Measurements from ENCODE around the gene EHBP1.

The EHBP1 gene

DNA sequence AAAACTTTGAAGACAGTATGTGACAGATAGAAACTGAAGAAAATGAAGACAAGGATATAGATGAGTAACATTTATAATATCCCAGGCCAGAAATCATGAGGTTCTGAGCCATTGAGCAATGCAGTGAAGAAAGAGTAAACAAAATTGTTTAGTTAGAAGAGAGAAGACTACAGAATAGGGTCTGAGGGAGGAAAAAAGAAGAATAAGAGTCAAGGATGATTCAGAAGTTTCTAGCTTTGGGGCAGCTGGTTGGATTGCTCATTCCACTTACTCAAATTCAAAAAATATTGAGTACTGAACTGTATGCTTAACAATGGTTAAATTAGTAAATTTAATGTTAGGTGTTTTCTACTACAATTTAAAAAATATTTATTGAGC, 190.1 kb downstream of the EHBP1 start:
- no peak for DNase-seq

DNA sequence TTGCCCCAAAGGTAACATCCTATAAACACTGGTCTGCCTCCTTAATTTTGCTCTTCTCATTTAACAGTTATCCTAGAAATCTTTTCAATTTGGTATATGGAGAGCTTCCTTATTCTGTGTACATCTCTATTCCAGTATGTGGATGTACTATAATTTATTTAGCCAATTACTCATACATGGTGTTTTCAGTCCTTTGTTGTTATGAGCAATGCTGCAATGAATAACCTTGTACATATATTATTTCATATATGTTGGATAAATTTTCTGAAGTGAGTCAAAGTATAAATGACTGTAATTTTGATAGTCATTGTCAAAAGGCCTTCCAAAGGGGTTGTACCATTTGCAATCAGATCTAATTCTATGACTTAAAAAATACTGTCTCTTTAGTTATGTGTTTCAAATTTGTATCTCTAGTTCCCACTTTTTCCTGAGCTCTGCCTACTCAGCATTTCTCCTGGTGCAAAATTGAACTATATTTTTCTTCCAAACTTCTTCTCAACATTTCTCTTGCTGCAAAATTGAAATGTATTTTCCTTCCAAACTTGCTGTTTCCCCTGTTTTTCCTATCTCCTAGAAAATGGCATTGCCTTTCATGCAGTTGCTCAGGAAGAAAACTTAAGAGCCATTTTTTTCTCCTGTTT, 191.8 kb downstream of the EHBP1 start:
- no peak for DNase-seq

DNA sequence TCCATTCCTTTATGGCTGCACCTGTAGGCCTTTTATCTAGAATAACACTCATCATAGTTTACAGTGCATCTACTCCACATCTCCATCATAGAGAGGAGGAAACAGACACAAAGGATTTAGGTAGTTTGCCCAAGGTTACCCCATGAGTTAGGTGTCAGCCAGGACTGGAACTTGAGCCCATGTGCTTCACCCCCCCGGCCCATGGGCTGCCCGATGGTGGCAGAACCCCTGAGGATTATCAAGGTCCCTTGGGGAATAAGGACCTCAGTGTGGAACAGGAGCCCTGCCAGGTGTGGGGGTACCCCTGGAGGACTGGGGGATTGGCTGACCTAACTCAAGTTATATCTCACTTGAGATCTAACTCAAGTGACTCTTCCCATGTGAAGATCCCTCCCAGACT, 198.8 kb downstream of the EHBP1 start:
- DNase-seq = no peak

DNA sequence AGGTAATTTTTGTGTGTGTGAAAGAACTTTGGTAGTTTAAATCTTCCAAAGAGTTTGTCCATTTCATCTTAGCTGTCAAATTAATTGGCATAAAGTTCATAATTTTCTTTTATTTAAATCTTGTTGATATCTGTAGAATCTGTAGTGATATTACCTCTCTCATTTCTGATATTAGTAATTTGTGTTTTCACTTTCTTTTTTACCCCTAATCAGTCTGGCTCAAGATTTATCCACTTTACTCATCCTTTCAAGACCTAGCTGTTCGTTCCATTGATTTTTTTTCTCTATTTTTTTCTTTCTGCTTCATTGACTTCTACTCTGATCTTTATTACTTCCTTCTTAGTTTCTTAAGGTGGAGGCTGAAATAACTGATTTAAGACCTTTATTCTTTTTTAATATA, 202.6 kb downstream of the EHBP1 start:
- DNase-seq = no peak

DNA sequence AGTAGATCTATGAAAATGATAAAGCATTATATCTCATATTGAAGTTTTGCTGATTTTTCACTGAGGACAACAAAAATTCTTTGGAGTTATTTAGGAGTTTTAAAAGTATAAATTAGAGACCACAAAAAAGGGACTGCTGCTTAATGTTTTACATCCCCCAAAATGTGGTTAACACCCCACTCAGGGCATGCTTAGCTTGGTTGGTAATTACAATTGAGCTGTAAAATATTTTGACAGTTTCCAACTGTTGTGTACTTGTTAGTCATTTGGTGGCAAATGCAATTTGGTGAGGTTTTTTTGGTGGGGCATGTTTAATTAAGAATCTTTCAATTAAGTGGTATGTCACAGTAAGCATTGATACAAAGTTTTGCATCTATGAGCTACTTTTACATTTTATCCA, 207.8 kb downstream of the EHBP1 start:
- DNase-seq = no peak

DNA sequence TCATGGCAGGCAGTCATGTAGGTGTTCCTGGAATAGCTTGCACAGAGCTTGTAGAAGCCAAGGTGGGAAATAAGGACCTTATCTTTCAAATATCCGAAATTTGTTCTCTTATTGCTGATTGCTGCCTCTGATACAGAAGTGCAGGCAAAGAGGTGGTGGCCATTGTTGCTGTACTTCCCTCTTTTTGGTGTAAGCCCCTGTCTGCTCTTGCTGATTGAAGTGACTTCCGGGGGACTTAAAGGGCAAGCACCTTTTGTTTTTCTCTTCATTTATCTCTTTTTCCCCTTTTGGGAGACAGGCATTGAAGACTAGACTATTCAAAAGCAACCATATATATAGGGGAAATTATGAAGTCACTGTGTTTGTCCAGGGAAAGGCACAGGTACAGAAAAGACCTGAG, 213.5 kb downstream of the EHBP1 start:
- DNase-seq = no peak

DNA sequence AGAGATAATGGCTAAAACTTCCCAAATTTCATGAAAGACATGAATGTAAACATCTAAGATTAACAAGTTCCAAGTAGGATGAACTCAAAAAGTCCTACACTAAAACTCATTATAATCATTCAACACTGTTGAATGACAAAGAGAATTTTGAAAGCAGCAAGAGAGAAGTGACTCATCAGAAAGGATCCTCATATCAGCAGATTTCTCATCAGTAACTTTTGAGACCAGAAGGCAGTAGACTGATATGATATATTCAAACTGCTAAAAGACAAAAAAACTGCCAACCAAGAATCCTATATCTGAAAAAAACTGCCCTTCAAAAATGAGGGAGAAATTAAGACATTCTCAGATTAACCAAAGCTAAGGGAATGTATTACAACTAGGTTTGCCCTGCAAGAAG, 214.6 kb downstream of the EHBP1 start:
- DNase-seq = no peak

DNA sequence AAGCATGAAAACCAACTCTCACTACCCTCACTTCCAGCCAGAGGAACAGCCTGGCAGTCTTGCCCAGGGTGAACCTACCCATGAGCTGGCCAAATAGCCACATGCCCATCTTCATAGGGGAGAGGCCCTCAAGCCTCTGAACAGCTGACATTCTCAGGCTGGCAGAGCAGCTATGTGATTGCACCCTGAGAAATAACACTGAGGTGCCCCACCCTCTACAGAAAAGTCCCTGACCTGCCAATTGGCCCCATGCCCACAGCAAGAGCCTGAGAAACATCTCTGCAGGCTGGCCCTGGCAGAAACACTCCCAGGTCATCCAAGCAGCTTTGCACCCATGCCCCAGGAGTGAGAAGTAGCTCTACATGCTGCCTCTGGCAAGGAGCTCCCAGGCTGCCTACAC, 217.7 kb downstream of the EHBP1 start:
- DNase-seq = no peak

DNA sequence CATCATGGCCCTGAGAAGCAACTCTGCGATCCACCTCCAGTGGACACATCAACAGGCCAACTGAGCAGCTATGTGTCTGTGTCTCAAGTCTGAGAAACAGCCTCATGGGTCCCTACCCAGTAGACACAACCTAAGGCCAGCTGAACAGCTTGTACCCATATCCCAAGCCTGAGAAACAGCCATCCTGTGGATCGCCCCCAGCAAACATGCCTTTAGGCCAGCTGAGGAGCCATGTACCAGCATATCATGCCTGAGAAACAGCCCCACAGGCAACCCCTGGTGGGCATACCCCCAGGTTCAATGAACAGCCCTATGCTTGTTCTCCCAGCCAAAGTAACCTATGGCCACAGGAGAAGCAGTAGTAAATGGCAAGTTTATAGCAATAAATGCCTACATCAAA, 218.4 kb downstream of the EHBP1 start:
- DNase-seq = no peak

DNA sequence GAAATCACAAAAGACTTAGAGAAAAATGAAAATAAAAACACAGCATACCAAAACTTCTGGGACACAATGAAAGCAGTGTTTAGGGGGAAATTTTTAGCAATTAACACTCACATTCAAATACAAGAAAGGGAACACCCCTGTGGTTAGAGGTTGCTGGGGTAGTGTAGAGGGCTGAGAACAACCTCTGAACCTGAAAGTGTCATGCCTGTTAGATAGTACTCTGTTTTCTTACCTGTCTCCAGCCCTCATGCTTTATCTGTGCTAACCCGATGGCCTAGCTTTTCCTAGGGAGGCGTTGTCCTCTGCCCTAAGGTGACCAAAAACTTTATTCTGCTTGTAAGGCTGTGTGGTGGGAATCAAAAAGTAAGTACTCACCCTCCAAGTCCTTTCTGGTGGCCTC, 222.5 kb downstream of the EHBP1 start:
- DNase-seq = no peak

DNA sequence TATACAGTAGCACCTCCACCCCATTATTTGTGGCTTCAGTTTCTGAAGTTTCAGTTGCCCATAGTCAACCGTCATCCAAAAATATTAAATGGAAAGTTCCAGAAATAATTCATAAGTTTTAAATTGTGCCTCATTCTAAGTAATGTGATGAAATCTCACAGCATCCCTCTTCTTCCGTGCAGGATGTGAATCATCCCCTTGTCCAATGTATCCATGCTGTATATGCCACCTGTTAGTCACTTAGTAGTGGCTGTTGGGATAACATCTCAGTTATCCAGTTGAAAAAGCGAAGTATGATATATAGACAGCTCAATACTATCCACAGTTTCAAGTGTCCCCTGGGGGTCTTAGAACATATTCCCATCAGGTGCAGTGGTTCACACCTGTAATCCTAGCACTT, 226.0 kb downstream of the EHBP1 start:
- no peak for DNase-seq

DNA sequence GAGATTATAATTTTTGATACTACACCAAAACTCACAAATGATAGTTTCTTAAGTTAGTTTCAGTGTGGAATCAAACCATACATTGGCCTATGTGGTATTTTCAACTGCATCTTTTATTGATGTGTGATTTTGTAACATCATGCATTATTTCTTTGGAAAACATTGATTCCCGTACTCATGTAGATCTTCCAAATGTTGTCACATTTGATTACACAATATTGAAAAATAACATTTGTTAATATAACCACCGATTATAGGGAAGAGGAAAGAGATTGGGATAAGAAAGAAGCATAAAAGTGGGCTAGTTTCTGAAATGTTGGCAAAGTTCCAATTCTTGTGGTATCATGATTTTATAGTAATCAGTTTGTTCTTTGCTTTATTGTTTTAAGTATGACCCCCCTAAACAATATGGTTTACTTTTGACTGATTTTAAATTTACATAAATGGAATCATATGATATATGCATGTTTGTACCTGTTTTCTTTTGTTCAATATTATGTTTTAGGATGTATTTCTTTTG, 227.9 kb downstream of the EHBP1 start:
- no peak for DNase-seq

DNA sequence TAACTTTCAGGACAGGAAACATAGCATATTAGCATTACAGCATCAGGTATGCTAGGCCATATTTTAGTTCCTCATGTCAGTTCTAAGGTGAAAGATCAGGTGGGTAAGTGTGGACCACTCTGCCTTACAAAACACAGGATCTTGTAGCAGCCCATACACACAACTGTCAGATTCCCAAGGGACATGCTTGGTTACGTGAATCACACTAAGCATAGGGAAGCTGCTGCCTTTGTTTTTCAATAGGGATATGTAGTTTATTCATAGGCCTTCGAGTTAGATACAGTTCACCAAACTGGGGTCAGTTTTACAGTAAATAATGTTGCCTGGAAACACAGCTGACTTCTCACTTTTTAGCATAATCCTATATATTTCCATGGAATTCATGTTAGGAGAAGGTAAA, 229.0 kb downstream of the EHBP1 start:
- no peak for DNase-seq

DNA sequence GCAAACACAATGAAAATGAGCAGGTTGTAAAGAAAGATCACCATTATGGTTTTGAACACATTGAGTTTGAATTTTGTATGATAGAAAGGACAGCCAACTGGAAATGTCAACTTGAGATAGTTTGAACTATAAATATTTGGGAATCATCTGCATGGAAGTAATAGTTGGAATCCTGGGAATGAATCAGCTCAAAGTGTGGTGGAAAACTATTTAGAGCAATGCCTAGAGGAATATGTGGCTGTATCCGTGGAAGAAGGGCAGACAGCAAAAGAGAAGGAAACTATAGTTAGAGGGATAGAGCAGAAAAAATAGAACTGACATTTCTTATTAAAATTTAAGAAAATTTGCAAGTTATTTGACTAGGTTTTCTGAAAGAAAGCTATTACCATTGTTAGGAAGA, 232.6 kb downstream of the EHBP1 start:
- DNase-seq = no peak

DNA sequence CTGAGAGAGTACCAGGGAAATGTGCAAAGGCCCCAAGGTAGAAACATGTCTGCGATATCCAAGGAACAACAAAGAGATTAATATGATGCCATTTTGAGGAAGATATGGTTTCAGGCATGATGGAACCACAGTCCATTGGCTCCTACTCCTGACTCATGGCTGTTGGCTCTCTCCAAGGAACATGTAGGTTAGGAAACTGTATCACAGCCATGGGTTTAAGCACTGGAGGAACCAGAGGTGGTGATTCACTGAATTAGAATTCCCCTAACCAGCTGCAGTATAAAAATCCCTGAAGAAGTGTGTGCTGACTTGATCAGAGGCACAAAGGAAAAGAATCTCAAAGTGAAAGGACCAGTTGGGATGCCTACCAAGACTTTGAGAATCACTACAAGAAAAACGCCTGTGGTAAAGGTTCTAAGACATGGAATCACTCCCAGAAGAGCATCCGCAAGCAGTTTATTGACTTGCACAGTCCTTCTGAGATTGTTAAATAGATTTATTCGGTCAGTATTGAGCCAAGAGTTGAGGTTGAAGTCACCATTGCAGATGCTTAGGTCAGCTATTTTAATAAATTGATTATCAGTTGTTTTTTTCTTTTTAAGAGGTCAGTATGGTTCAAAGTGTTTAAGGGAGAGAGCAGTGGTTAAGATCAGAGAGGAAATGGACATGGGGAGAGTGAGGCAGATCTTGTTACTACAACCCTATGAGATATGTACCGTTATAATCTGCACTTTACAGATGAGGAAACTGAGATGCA, 234.4 kb downstream of the EHBP1 start:
- DNase-seq = no peak

DNA sequence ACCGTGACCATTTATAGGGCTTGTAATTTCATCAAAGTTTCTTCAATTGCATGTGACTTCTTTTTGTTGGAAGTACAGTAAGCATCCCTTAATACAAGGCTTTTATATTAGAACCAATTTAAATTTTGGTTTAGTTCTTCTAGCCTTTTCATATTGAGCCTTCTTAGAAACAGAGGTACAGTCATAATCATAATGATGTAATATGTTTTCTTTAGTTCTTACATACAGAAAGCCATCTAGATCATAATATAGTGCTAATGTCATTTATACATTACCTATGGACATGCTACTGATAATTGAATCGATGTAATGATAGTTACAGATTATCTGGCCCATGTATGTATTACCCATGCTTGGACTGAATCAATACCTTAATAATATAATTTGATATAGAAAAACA, 235.2 kb downstream of the EHBP1 start:
- no peak for DNase-seq

DNA sequence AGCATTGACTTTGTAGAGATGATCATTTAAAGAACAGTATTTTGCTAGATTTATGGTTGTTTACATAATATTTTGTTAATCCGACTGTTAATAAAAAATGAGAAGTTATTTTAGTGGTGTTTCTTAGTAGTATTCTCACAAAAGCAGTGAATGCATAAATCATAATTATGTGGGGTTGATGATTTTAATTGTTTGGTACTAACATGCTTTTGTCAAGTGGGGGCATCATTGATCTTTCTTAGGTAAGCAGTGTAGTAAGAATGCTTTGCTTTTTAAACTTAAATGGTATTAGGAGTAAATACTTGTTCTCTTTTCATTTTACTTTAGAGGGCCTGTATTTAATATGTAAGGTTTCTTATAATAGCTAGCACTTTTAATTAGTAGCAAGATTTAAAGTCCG, 235.9 kb downstream of the EHBP1 start:
- no peak for DNase-seq

DNA sequence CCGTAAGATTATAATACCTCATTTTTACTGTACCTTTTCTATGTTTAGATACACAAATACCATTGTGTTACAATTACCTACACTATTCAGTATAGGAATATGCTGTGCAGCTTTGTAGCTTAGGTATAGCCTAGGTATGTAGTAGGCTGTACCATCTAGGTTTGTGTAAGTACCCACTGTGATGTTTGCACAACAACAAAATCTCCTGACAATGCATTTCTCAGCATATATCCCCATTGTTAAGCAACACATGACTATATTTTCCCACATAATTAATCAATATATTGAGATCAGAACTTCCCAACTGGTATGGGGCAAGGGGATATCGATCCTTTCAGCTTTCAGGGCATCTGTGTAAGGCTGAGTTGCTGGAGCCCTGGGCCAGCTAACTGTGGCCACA, 238.8 kb downstream of the EHBP1 start:
- no peak for DNase-seq

DNA sequence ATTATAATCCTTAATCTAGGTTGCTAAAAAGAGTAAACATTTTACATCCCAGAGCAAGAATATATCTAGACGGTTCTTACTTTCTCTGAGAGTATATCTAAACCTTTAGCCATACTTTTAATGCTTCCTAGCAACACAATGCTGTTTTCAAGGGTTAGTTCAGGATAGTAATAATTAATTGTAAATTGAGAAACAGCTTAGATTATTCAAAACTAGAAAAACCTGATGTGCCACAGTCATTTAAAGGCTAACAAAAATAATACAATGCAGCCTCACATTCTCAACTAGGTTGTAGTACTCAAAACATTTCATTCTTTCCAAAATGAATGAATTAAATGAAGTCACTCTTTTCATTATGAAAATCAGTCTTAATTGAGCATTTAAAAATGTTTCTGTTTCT, 241.9 kb downstream of the EHBP1 start:
- no peak for DNase-seq

DNA sequence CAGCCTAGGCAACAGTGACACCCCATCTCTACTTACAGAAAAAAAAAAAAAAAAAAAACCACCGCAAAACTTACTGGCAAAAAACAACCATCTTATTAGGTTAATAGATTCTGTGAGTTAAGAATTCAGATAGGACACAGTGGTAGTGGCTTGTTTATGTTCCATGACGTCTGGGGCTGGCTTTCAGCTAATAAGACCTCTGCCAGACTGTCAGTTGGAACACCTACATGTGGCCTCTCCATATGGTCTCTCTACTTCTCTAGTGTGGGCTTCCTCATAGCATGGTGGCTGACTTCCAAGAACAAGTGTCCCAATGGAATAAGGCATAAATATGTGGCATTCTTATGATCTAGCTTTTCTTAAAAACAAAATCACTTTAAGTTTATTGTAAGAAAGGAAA, 251.1 kb downstream of the EHBP1 start:
- DNase-seq = no peak

DNA sequence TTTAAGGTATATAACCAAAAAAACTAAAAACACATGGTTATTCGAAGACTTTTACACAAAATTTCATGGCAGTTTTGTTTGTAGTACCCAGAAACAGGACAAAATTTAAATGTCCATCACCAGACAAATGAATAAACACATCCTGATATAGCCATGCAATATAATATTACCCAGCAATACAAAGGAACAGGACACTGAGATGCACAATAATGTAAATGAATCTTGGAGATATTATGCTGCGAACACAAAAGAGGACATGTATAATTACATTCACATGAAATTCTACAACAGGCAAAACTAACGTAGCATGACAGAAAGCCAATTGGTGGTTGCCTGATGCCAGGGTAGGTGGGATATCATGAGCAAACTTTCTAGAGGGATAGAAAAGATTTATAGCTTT, 252.7 kb downstream of the EHBP1 start:
- no peak for DNase-seq

DNA sequence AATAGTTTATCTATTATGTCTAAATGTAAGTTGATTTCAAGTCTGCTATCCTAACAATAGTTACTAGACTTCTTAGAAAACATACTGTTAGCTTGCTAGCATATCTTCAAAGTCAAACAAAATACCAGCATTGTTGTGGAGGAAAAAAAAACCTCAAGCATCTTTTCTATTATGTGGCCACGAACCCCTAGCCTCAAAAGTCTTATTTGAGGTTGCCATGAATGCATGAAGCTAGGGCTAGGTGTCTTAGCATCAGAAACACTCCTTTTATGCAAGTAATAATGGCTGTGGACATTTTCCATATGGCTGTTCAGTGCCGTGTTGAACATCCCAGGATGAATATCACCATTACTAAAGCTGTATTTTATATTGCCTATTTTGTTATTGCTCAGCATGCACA, 258.5 kb downstream of the EHBP1 start:
- DNase-seq = no peak

DNA sequence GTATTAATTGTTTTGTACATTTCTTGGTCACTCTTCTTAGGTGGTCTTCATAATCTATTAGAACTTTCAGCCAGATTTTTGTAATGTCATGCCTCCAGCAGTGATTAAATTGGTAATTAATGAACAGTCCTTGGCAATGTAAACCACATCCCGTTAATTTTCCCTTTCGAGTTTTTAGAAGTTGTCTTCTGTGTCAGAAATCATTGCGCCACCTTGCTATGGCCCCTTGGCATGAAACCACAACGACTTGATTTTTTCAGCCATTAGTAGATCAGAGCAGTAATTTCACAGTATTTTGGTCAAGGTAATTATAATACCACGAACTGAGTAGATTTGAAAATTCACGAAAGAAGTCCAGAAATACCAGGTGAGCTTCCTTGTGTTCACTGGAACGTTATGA, 259.2 kb downstream of the EHBP1 start:
- DNase-seq = no peak

DNA sequence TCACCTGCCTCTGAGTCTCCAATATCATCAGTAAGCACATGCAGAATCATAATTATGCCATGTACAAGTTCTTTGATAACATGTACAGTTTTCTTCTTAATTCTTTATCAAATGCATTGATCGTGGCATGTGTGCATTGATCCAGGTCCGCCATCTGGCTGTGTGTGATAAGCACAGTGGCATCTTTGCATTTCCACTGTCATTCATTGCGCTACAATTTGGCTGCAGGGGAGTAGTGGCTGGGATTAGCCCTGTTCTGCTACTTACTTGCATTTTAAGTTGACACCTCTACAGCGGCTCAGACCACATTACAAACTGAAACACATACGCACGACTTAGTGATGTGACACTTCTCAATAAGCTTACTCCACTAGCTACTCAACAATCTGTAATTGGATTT, 261.5 kb downstream of the EHBP1 start:
- DNase-seq = no peak

DNA sequence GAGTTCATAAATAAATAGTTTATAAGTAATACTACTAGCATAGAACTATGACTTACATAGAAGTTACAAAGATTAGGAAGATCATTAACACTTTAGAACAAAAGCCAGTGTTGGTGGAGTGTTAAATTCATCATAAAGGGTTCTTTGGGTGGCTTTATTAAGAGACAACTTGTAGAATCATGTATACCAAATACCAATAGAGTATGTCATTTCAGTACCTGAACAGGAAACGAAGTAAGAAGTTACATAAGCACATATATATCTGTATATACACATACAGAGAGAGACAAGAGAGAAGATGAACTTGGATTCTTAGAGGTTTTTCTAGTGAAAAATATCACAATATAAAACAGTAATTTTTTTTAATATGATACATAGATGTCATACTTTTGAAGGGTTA, 262.7 kb downstream of the EHBP1 start:
- no peak for DNase-seq
